Measurements from ENCODE around the gene TTC16.

The TTC16 gene

GRCh38 chr9:127711831-127712274 is 4.0 kb upstream of the TTC16 start:
- Histone ChIP-seq H3K27me3 (ENCODE audit: low read depth, low read length) (no peaks in the 10 kb centered on the region), H3K4me1 (ENCODE audit: control insufficient read depth in 1 of 2, insufficient read depth in 2 of 2, low read length in 2 of 2) (peaks cover 3 to 17% of the 10 kb centered on the region in 2 donors), H3K36me3 (ENCODE audit: control insufficient read depth in 1 of 2, insufficient read depth in 2 of 2, low read length in 2 of 2) (peaks cover 0 to 6% of the 10 kb centered on the region in 2 donors), H3K9me3 (ENCODE audit: control insufficient read depth in 1 of 2, low read length in 2 of 2) (no peaks in the 10 kb centered on the region), H3K4me3 (ENCODE audit: low read depth in 1 of 2, low read length in 2 of 2) (no peak overlapping the region), H3K27ac (ENCODE audit: low read length) (no peak overlapping the region)

- Histone ChIP-seq H3K4me3 (ENCODE audit: low read depth in 1 of 2, low read length in 2 of 2) (no peak overlapping the region), H3K27me3 (ENCODE audit: low read depth, low read length) (no peaks in the 10 kb centered on the region), H3K9me3 (ENCODE audit: control insufficient read depth in 1 of 2, low read length in 2 of 2) (no peaks in the 10 kb centered on the region), H3K4me1 (ENCODE audit: control insufficient read depth in 1 of 2, insufficient read depth in 2 of 2, low read length in 2 of 2) (peaks cover 3 to 17% of the 10 kb centered on the region in 2 donors), H3K36me3 (ENCODE audit: control insufficient read depth in 1 of 2, insufficient read depth in 2 of 2, low read length in 2 of 2) (peaks cover 0 to 6% of the 10 kb centered on the region in 2 donors), H3K27ac (ENCODE audit: low read length) (no peak overlapping the region)
These were observed 3.5 kb upstream of the TTC16 start for GRCh38 chr9:127712371-127712770.

- Histone ChIP-seq H3K4me3 (ENCODE audit: low read depth in 1 of 2, low read length in 2 of 2) (no peak overlapping the region), H3K9me3 (ENCODE audit: control insufficient read depth in 1 of 2, low read length in 2 of 2) (no peaks in the 10 kb centered on the region), H3K36me3 (ENCODE audit: control insufficient read depth in 1 of 2, insufficient read depth in 2 of 2, low read length in 2 of 2) (peaks cover 0 to 6% of the 10 kb centered on the region in 2 donors), H3K27ac (ENCODE audit: low read length) (no peak overlapping the region), H3K27me3 (ENCODE audit: low read depth, low read length) (no peaks in the 10 kb centered on the region), H3K4me1 (ENCODE audit: control insufficient read depth in 1 of 2, insufficient read depth in 2 of 2, low read length in 2 of 2) (peaks cover 3 to 17% of the 10 kb centered on the region in 2 donors)
These were observed 3.0 kb upstream of the TTC16 start for GRCh38 chr9:127712867-127713266.

GRCh38 chr9:127714020-127714750 is 1.7 kb upstream of the TTC16 start:
- Histone ChIP-seq H3K27ac (ENCODE audit: low read length) (no peak overlapping the region), H3K9me3 (ENCODE audit: control insufficient read depth in 1 of 2, low read length in 2 of 2) (no peaks in the 10 kb centered on the region), H3K36me3 (ENCODE audit: control insufficient read depth in 1 of 2, insufficient read depth in 2 of 2, low read length in 2 of 2) (peaks cover 0 to 6% of the 10 kb centered on the region in 2 donors), H3K4me3 (ENCODE audit: low read depth in 1 of 2, low read length in 2 of 2) (peak overlapping the region; percentile 45 to 46), H3K27me3 (ENCODE audit: low read depth, low read length) (no peaks in the 10 kb centered on the region), H3K4me1 (ENCODE audit: control insufficient read depth in 1 of 2, insufficient read depth in 2 of 2, low read length in 2 of 2) (peaks cover 3 to 17% of the 10 kb centered on the region in 2 donors)

GRCh38 chr9:127714951-127715469 is 869 bp upstream of the TTC16 start:
- peaks cover 3 to 17% of the 10 kb centered on the region in 2 donors for H3K4me1 ChIP-seq (ENCODE audit: control insufficient read depth in 1 of 2, insufficient read depth in 2 of 2, low read length in 2 of 2)
- H3K4me3 ChIP-seq (ENCODE audit: low read depth in 1 of 2, low read length in 2 of 2), result peak overlapping the region; percentile 75 to 88
- no peak overlapping the region for H3K27ac ChIP-seq (ENCODE audit: low read length)

GRCh38 chr9:127716412-127716811 is 533 bp downstream of the TTC16 start:
- H3K4me1 ChIP-seq (ENCODE audit: control insufficient read depth in 1 of 2, insufficient read depth in 2 of 2, low read length in 2 of 2), result peaks cover 3 to 17% of the 10 kb centered on the region in 2 donors
- H3K27ac ChIP-seq (ENCODE audit: low read length), result peak overlapping the region; percentile 77
- H3K27me3 ChIP-seq (ENCODE audit: low read depth, low read length), result no peaks in the 10 kb centered on the region
- peak overlapping the region; percentile 75 to 88 for H3K4me3 ChIP-seq (ENCODE audit: low read depth in 1 of 2, low read length in 2 of 2)
- H3K9me3 ChIP-seq (ENCODE audit: control insufficient read depth in 1 of 2, low read length in 2 of 2), result no peaks in the 10 kb centered on the region
- peaks cover 0 to 6% of the 10 kb centered on the region in 2 donors for H3K36me3 ChIP-seq (ENCODE audit: control insufficient read depth in 1 of 2, insufficient read depth in 2 of 2, low read length in 2 of 2)

More at GRCh38 chr9:127714951-127715469, 869 bp upstream of the TTC16 start:
- peaks cover 0 to 6% of the 10 kb centered on the region in 2 donors for H3K36me3 ChIP-seq (ENCODE audit: control insufficient read depth in 1 of 2, insufficient read depth in 2 of 2, low read length in 2 of 2)
- no peaks in the 10 kb centered on the region for H3K27me3 ChIP-seq (ENCODE audit: low read depth, low read length)
- H3K9me3 ChIP-seq (ENCODE audit: control insufficient read depth in 1 of 2, low read length in 2 of 2), result no peaks in the 10 kb centered on the region

GRCh38 chr9:127717766-127718165 is 1.9 kb downstream of the TTC16 start:
- Histone ChIP-seq H3K9me3 (ENCODE audit: control insufficient read depth in 1 of 2, low read length in 2 of 2) (no peaks in the 10 kb centered on the region), H3K27me3 (ENCODE audit: low read depth, low read length) (no peaks in the 10 kb centered on the region), H3K27ac (ENCODE audit: low read length) (no peak overlapping the region), H3K4me3 (ENCODE audit: low read depth in 1 of 2, low read length in 2 of 2) (no peak overlapping the region), H3K4me1 (ENCODE audit: control insufficient read depth in 1 of 2, insufficient read depth in 2 of 2, low read length in 2 of 2) (peaks cover 3 to 17% of the 10 kb centered on the region in 2 donors), H3K36me3 (ENCODE audit: control insufficient read depth in 1 of 2, insufficient read depth in 2 of 2, low read length in 2 of 2) (no peaks in the 10 kb centered on the region)

GRCh38 chr9:127720031-127720864 is 4.4 kb downstream of the TTC16 start:
- no peaks in the 10 kb centered on the region for H3K36me3 ChIP-seq (ENCODE audit: control insufficient read depth in 1 of 2, insufficient read depth in 2 of 2, low read length in 2 of 2)
- no peak overlapping the region for H3K27ac ChIP-seq (ENCODE audit: low read length)

GRCh38 chr9:127720865-127721227 is 5.0 kb downstream of the TTC16 start:
- H3K9me3 ChIP-seq (ENCODE audit: control insufficient read depth in 1 of 2, low read length in 2 of 2), result no peaks in the 10 kb centered on the region
- no peaks in the 10 kb centered on the region for H3K36me3 ChIP-seq (ENCODE audit: control insufficient read depth in 1 of 2, insufficient read depth in 2 of 2, low read length in 2 of 2)
- no peaks in the 10 kb centered on the region for H3K27me3 ChIP-seq (ENCODE audit: low read depth, low read length)
- no peak overlapping the region for H3K4me3 ChIP-seq (ENCODE audit: low read depth in 1 of 2, low read length in 2 of 2)
- peaks cover 0 to 12% of the 10 kb centered on the region in 2 donors for H3K4me1 ChIP-seq (ENCODE audit: control insufficient read depth in 1 of 2, insufficient read depth in 2 of 2, low read length in 2 of 2)
- H3K27ac ChIP-seq (ENCODE audit: low read length), result no peak overlapping the region

More at GRCh38 chr9:127720031-127720864, 4.4 kb downstream of the TTC16 start:
- Histone ChIP-seq H3K4me3 (ENCODE audit: low read depth in 1 of 2, low read length in 2 of 2) (no peak overlapping the region), H3K9me3 (ENCODE audit: control insufficient read depth in 1 of 2, low read length in 2 of 2) (no peaks in the 10 kb centered on the region), H3K27me3 (ENCODE audit: low read depth, low read length) (no peaks in the 10 kb centered on the region), H3K4me1 (ENCODE audit: control insufficient read depth in 1 of 2, insufficient read depth in 2 of 2, low read length in 2 of 2) (peaks cover 0 to 12% of the 10 kb centered on the region in 2 donors)

GRCh38 chr9:127721391-127721821 is 5.5 kb downstream of the TTC16 start:
- H3K4me1 ChIP-seq (ENCODE audit: control insufficient read depth in 1 of 2, insufficient read depth in 2 of 2, low read length in 2 of 2), result peaks cover 0 to 6% of the 10 kb centered on the region in 2 donors
- no peaks in the 10 kb centered on the region for H3K27me3 ChIP-seq (ENCODE audit: low read depth, low read length)
- H3K27ac ChIP-seq (ENCODE audit: low read length), result no peak overlapping the region
- H3K9me3 ChIP-seq (ENCODE audit: control insufficient read depth in 1 of 2, low read length in 2 of 2), result no peaks in the 10 kb centered on the region
- no peak overlapping the region for H3K4me3 ChIP-seq (ENCODE audit: low read depth in 1 of 2, low read length in 2 of 2)
- no peaks in the 10 kb centered on the region for H3K36me3 ChIP-seq (ENCODE audit: control insufficient read depth in 1 of 2, insufficient read depth in 2 of 2, low read length in 2 of 2)

Data from muscle layer of duodenum (tissue), 2 donors.